GM12864 (cell line): ENCODE measurements around the gene NFKBIE.

Experiments
- DNase-seq: peaks from one replicate; pipeline ENCODE4 v3.0.0-alpha.2; 2011; ENCODE audit warnings: low read depth
- H3K4me3 ChIP-seq: 2 replicates; pipeline ENCODE4 v1.5.1; 2011; ENCODE audit warnings: mild to moderate bottlenecking, low read depth, low read length, control low read depth
- TF ChIP-seq, protein P1 (sequence below): IDR thresholded peaks from 2 replicates; pipeline ENCODE4 v1.5.1; 2011; ENCODE audit warnings: low read depth, mild to moderate bottlenecking, moderate library complexity, low read length, control low read depth, inconsistent platforms; ENCODE audit errors: missing control alignments

The NFKBIE gene

DNA sequence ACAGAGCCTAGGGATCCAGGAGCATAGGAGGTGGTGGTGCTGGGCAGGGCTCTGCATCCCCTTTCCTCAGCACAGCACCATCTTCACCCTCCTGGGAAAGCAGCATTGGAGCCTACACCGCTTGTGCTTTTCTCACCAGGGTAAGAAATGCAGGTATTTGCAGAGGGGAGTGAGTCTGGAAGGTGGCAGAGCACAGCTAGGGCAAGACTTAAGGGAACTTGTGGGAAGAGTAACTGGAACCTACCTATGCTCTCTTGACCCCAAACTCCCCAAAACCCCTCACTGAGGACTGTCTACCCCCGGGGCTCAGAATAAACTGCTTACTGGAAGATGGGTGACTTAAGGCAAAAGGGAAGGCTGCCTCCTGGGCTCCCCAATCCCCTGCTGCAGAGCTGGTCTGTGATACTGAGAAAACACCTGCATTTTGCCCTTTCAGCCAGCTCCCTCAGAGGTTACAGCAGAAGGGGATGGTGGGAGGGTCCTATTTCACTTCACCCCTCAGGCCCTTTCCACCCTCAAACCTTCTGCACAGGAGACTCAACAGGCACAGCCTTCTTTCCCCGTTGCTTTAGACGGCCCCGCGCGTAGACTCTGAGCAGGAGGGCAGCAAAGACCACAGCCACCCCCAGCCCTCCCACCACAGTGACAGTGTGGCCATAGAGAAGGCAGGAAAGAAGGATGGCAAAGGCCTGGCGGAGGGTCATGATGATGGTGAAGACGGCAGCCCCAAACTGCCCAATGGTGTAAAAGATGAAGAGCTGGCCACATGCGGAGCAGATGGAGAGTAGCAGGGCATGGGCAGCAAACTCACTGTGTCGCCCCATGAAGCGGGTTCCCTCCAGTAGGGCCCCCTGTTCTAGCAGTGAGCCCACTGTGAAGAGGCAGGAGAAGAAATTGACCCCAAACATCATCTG lies 10.9 kb downstream of the NFKBIE start:
- DNase-seq = no peak

DNA sequence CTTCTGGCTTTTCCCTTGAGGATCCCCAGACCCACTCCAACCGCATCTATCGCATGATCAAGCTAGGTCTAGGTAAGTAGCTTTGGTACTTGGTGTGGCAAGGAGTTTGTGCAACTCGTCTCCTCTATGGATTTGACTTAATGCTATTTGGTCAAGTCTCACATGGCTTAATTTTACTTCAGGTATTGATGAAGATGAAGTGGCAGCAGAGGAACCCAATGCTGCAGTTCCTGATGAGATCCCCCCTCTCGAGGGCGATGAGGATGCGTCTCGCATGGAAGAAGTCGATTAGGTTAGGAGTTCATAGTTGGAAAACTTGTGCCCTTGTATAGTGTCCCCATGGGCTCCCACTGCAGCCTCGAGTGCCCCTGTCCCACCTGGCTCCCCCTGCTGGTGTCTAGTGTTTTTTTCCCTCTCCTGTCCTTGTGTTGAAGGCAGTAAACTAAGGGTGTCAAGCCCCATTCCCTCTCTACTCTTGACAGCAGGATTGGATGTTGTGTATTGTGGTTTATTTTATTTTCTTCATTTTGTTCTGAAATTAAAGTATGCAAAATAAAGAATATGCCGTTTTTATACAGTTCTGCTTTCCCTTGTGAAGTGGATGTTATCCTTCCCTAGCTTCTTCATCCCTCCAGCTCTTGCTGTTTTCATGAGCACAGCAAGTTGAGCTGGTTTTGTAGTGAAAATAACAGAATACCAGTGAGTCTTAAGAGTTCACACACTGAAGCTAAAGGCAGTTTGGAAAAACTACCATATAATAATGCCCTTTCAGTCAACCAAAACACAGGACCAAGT lies 11.8 kb downstream of the NFKBIE start:
- no peak for DNase-seq
- H3K4me3 ChIP-seq = no peak overlapping the region
- TF ChIP-seq, protein P1, sequence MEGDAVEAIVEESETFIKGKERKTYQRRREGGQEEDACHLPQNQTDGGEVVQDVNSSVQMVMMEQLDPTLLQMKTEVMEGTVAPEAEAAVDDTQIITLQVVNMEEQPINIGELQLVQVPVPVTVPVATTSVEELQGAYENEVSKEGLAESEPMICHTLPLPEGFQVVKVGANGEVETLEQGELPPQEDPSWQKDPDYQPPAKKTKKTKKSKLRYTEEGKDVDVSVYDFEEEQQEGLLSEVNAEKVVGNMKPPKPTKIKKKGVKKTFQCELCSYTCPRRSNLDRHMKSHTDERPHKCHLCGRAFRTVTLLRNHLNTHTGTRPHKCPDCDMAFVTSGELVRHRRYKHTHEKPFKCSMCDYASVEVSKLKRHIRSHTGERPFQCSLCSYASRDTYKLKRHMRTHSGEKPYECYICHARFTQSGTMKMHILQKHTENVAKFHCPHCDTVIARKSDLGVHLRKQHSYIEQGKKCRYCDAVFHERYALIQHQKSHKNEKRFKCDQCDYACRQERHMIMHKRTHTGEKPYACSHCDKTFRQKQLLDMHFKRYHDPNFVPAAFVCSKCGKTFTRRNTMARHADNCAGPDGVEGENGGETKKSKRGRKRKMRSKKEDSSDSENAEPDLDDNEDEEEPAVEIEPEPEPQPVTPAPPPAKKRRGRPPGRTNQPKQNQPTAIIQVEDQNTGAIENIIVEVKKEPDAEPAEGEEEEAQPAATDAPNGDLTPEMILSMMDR = peak; percentile 66

More for the DNA sequence above, 10.9 kb downstream of the NFKBIE start:
- TF ChIP-seq, protein P1 = no peak
- no peak overlapping the region; the same call in 1 of the 2 replicates for H3K4me3 ChIP-seq

DNA sequence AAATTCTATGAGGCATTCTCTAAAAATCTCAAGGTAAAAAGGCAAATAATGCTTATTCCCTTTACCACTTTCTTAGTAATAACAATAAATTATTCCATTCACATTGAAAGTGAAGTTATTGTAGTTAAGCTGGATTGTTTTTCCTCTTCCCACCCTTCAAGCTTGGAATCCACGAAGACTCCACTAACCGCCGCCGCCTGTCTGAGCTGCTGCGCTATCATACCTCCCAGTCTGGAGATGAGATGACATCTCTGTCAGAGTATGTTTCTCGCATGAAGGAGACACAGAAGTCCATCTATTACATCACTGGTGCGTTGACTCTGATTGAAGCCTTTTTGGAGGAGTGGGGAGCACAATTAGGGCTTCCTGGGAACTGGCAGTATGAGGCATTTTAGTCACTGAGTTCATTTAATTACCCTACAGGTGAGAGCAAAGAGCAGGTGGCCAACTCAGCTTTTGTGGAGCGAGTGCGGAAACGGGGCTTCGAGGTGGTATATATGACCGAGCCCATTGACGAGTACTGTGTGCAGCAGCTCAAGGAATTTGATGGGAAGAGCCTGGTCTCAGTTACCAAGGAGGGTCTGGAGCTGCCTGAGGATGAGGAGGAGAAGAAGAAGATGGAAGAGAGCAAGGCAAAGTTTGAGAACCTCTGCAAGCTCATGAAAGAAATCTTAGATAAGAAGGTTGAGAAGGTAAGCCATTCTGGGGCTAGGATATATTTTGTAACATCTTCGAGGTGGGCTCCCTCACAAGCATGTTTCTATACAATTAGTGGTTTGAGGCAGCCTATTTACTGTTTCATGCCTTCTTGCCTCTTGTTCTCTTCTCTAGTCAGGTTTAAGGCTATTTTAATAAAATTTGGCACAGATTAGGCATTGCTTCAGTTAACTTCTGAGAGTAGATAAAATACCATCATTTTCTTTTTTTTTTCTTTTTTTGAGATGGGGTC lies 13.5 kb downstream of the NFKBIE start:
- no peak for DNase-seq
- no peak overlapping the region for H3K4me3 ChIP-seq
- TF ChIP-seq, protein P1 = no peak

DNA sequence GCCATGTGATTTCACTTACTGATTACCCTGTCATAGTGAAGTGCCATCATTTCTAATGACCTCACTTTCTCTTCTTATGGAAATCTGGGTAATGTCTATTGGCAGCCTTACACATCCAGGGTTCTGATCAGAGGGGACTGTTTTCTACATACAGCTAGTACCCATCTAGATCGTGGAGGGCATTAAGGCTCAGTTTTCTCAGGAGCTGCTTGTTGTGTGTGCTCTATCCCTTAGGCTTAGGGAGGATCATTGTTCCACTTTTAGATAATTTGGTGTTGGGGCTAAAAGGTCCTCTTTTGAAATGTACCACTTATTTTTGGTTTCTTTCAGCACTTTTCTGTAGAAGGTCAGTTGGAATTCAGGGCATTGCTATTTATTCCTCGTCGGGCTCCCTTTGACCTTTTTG lies 14.6 kb downstream of the NFKBIE start:
- no peak for DNase-seq
- TF ChIP-seq, protein P1 = no peak
- no peak overlapping the region for H3K4me3 ChIP-seq

DNA sequence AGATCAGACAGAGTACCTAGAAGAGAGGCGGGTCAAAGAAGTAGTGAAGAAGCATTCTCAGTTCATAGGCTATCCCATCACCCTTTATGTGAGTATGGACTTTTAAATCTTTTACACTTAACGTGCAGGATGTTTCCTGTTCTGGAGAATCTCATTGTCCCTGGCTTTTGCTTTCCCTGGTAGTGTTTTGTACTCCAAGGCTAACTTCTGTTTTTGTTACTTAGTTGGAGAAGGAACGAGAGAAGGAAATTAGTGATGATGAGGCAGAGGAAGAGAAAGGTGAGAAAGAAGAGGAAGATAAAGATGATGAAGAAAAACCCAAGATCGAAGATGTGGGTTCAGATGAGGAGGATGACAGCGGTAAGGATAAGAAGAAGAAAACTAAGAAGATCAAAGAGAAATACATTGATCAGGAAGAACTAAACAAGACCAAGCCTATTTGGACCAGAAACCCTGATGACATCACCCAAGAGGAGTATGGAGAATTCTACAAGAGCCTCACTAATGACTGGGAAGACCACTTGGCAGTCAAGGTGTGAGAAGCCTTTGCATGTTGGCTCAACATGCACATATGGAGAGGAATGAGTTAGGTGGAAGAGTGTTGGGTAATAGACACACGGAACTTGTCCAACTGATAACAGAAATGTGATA lies 15.2 kb downstream of the NFKBIE start:
- TF ChIP-seq, protein P1 = no peak
- no peak overlapping the region; the same call in 1 of the 2 replicates for H3K4me3 ChIP-seq
- DNase-seq = no peak
